SH-SY5Y (cell line): ENCODE results near the gene IP6K2.

ENCODE experiments used
- GATA2 ChIP-seq: IDR thresholded peaks from 2 replicates; pipeline ENCODE4 v1.6.1; 2011; ENCODE audit warnings: mild to moderate bottlenecking, low read depth, low read length
- GATA3 ChIP-seq: IDR thresholded peaks from 2 replicates; pipeline ENCODE4 v1.6.1; 2011; ENCODE audit warnings: low read depth, mild to moderate bottlenecking, low read length, moderate library complexity

- TF ChIP-seq GATA3 (no peak), GATA2 (no peak)
These were observed 66.3 kb downstream of the IP6K2 start for GRCh38 chr3:48650723-48651122.
